IMR-90 (cell line): Measurements from ENCODE around the gene STOX2. TPM values are rescaled to one million over a fixed set of nuclear protein-coding genes. Genes with fewer than 3 reads are reported as not detected.

Source experiments
- ATAC-seq: fragments of 200-7000 bp; cut with Tn5 transposase; 2 replicates; pipeline ENCODE4 v1.9.1; 2020; ENCODE audit warnings: low read depth, mild to moderate bottlenecking, moderate library complexity
- BruUV-seq: library from RNA; stranded (reverse); fragments of 400-500 nt; replicated peaks from 2 replicates; lab custom pipeline; 2021; lab: Mats Ljungman, UMichigan
- CTCF ChIA-PET: fragments of 300-600 bp; formaldehyde crosslinking; extraction: SDS; loops from one replicate; lab custom pipeline; 2021; ENCODE audit warnings: antibody characterized with exemption; lab: Yijun Ruan, JAX
- POLR2A ChIA-PET: fragments of 300-600 bp; sonication (Branson Sonifier 250); formaldehyde crosslinking; loops from one replicate; lab custom pipeline; 2022; ENCODE audit warnings: antibody characterized with exemption; ENCODE audit not compliant: unreplicated experiment; lab: Charles Lee
- DNase-seq: peaks from one replicate; pipeline ENCODE4 v3.0.0; 2013
- H2AFZ ChIP-seq: replicated peaks from 2 replicates; pipeline ENCODE3; 2013; ENCODE audit warnings: low read length, mild to moderate bottlenecking; ENCODE audit not compliant: poor library complexity
- H2AK5ac ChIP-seq: 2 replicates; pipeline ENCODE4 v1.6.1; 2013; ENCODE audit warnings: low read depth, low read length, inconsistent platforms
- H2AK9ac ChIP-seq: replicated peaks from 2 replicates; pipeline ENCODE3; 2013; ENCODE audit warnings: mild to moderate bottlenecking, low read depth, low read length, moderate library complexity; ENCODE audit not compliant: poor library complexity
- H2BK120ac ChIP-seq: 2 replicates; pipeline ENCODE4 v1.6.1; 2013; ENCODE audit warnings: low read depth, low read length, inconsistent platforms
- H2BK15ac ChIP-seq: 3 replicates; pipeline ENCODE4 v1.6.1; 2013; ENCODE audit warnings: low read depth, low read length, inconsistent platforms
- H2BK20ac ChIP-seq: 2 replicates; pipeline ENCODE4 v1.6.1; 2013; ENCODE audit warnings: low read depth, mild to moderate bottlenecking, inconsistent platforms, low read length, moderate library complexity
- H2BK5ac ChIP-seq: 2 replicates; pipeline ENCODE4 v1.6.1; 2013; ENCODE audit warnings: mild to moderate bottlenecking, low read depth, low read length, inconsistent platforms; ENCODE audit not compliant: poor library complexity, severe bottlenecking
- H3K14ac ChIP-seq: replicated peaks from 2 replicates; pipeline ENCODE4 v1.6.1; 2013; ENCODE audit warnings: low read depth, low read length, inconsistent platforms
- H3K18ac ChIP-seq: 2 replicates; pipeline ENCODE4 v1.6.1; 2013; ENCODE audit warnings: low read depth, low read length, control low read depth
- H3K23ac ChIP-seq: 2 replicates; pipeline ENCODE4 v1.6.1; 2013; ENCODE audit warnings: low read depth, low read length, inconsistent platforms
- H3K27ac ChIP-seq: 2 replicates; pipeline ENCODE4 v1.5.1; 2013; ENCODE audit warnings: mild to moderate bottlenecking, control low read depth, low read length; ENCODE audit not compliant: insufficient read depth
- H3K27me3 ChIP-seq: 2 replicates; pipeline ENCODE4 v1.6.1; 2013; ENCODE audit warnings: low read length; ENCODE audit not compliant: control insufficient read depth, insufficient read depth
- H3K36me3 ChIP-seq: 2 replicates; pipeline ENCODE4 v1.6.1; 2013; ENCODE audit warnings: low read length, mixed read lengths; ENCODE audit not compliant: control insufficient read depth, insufficient read depth
- H3K4ac ChIP-seq: 2 replicates; pipeline ENCODE4 v1.6.1; 2013; ENCODE audit warnings: low read depth, low read length, inconsistent platforms
- H3K4me1 ChIP-seq: 2 replicates; pipeline ENCODE4 v1.6.1; 2013; ENCODE audit warnings: low read length, mixed read lengths; ENCODE audit not compliant: control insufficient read depth, insufficient read depth
- H3K4me2 ChIP-seq: 2 replicates; pipeline ENCODE4 v1.6.1; 2013; ENCODE audit warnings: low read depth, mild to moderate bottlenecking, control low read depth, low read length, moderate library complexity
- H3K4me3 ChIP-seq: 2 replicates; pipeline ENCODE4 v1.5.1; 2013; ENCODE audit warnings: low read depth, mild to moderate bottlenecking, control low read depth, low read length, moderate library complexity; ENCODE audit not compliant: insufficient read depth
- H3K56ac ChIP-seq: 2 replicates; pipeline ENCODE4 v1.6.1; 2013; ENCODE audit warnings: low read length, inconsistent platforms; ENCODE audit not compliant: insufficient read depth; ENCODE audit errors: extremely low read depth
- H3K79me1 ChIP-seq, 2 experiments: 2 replicates each; pipeline ENCODE4 v1.6.1; 2013; ENCODE audit warnings: low read length in 2 of 2, inconsistent platforms in 1 of 2, low read depth in 1 of 2
- H3K9ac ChIP-seq: 2 replicates; pipeline ENCODE4 v1.6.1; 2013; ENCODE audit warnings: low read depth, low read length, control low read depth
- H3K9me1 ChIP-seq: 2 replicates; pipeline ENCODE4 v1.6.1; 2013; ENCODE audit warnings: low read length, inconsistent platforms; ENCODE audit not compliant: insufficient read depth
- H3K9me3 ChIP-seq: 2 replicates; pipeline ENCODE4 v1.6.1; 2013; ENCODE audit warnings: low read length; ENCODE audit not compliant: control insufficient read depth, insufficient read depth
- H4K20me1 ChIP-seq: 2 replicates; pipeline ENCODE4 v1.6.1; 2013; ENCODE audit warnings: low read length, inconsistent platforms; ENCODE audit not compliant: insufficient read depth
- H4K5ac ChIP-seq: 2 replicates; pipeline ENCODE4 v1.6.1; 2013; ENCODE audit warnings: mild to moderate bottlenecking, low read depth, low read length, control low read depth
- H4K8ac ChIP-seq, 2 experiments: 2 replicates each; pipeline ENCODE4 v1.6.1; 2013; ENCODE audit warnings: low read depth in 2 of 2, low read length in 2 of 2, control low read depth in 1 of 2, inconsistent platforms in 1 of 2
- H4K91ac ChIP-seq: 2 replicates; pipeline ENCODE4 v1.6.1; 2013; ENCODE audit warnings: low read depth, low read length, inconsistent platforms; ENCODE audit not compliant: insufficient read depth
- BHLHE40 ChIP-seq: fragments of 150-350 bp; IDR thresholded peaks from 2 replicates; pipeline ENCODE4 v1.6.1; 2016; ENCODE audit warnings: mild to moderate bottlenecking, low read depth, low read length
- MAFK ChIP-seq: IDR thresholded peaks from 2 replicates; pipeline ENCODE4 v1.6.1; 2012; ENCODE audit warnings: low read depth, low read length, improper control_type of control experiment
- RAD21 ChIP-seq: IDR thresholded peaks from 2 replicates; pipeline ENCODE4 v1.6.1; 2012; ENCODE audit warnings: low read length, improper control_type of control experiment
- WGBS, 2 experiments: methylation state at CpG; one replicate each; pipeline versions ENCODE4 v1.1.5 to v1.1.7; 2013; ENCODE audit warnings: missing lambda C conversion rate in 2 of 2; ENCODE audit not compliant: insufficient read length in 1 of 2; ENCODE audit errors: extremely low coverage in 2 of 2; 5-methylcytosine and 5-hydroxymethylcytosine counted together
- dilution Hi-C: fragments of 300-500 bp; cut with HindIII; formaldehyde crosslinking; loops from one replicate; pipeline ENCODE4 v1.14.3; 2018; ENCODE audit warnings: low sequenced_read_pairs; ENCODE audit not compliant: unreplicated experiment
- in situ Hi-C: fragments of 300-500 bp; cut with MboI; formaldehyde crosslinking; loops from 3 replicates; pipeline ENCODE4 v1.14.3; 2019; ENCODE audit warnings: low sequenced_read_pairs, inconsistent platforms, mixed read lengths
- intact Hi-C: fragments of 100-400 bp; cut with micrococcal nuclease; formaldehyde crosslinking; loops from 2 replicates; pipeline ENCODE4 v1.10.0; 2022
- polyA plus RNA-seq, 3 experiments: library from polyadenylated mRNA; depleted of rRNA; stranded (reverse); fragments of >200 nt; gene quantifications; 2 replicates each; pipeline ENCODE4 v1.2.3, GENCODE V29; 2012; ENCODE audit warnings: low replicate concordance in 1 of 3
- total RNA-seq: library from RNA; depleted of rRNA; stranded (reverse); fragments of >200 nt; gene quantifications from 2 replicates; pipeline ENCODE4 v1.2.3, GENCODE V29; 2012

The STOX2 gene
- total and polyA plus RNA-seq, 2 of the 4 experiments (the other 2 are of a cell fraction) = 1.1 to 5.4 TPM

- Histone ChIP-seq H4K5ac (no peak overlapping the region), H2BK20ac (no peak overlapping the region), H4K8ac (no peak overlapping the region), H3K4me2 (no peak overlapping the region), H2AK9ac (no peak overlapping the region), H2BK5ac (no peak overlapping the region), H3K9me1 (no peaks in the 10 kb centered on the region), H3K18ac (no peak overlapping the region), H3K14ac (no peak overlapping the region), H3K23ac (no peak overlapping the region), H4K20me1 (no peaks in the 10 kb centered on the region), H4K91ac (no peak overlapping the region), H3K4ac (no peak overlapping the region), H2BK120ac (no peak overlapping the region), H3K9ac (no peak overlapping the region), H2AFZ (no peak overlapping the region), H3K36me3 (no peaks in the 10 kb centered on the region), H2AK5ac (no peak overlapping the region), H3K9me3 (no peaks in the 10 kb centered on the region), H3K27me3 (no peaks in the 10 kb centered on the region), H2BK15ac (no peak overlapping the region), H3K79me1 (no peaks in the 10 kb centered on the region), H3K27ac (no peak overlapping the region), H3K56ac (no peak overlapping the region), H3K4me1 (no peaks in the 10 kb centered on the region), H3K4me3 (no peak overlapping the region)
- intact Hi-C loops = no loop called here
- ATAC-seq = no peak
- no peak for TF ChIP-seq BHLHE40
- no peak for TF ChIP-seq RAD21
- TF ChIP-seq MAFK = peak; percentile 55
- dilution Hi-C loops = no loop called here
- 57% methylated on average over 9 of the region's 14 CpGs; no CpG with 5 or more reads in 1 of the 2 experiments for WGBS, 2 experiments
- CTCF ChIA-PET = no interaction called here
- POLR2A ChIA-PET = interaction anchor here (0.6 kb wide), 1 partner anchor 421 kb away, joined by 3 read pairs; no protein-coding TSS in a partner anchor
- in situ Hi-C loops = no loop called here
- DNase-seq = no peak
- no TSS peak for BruUV-seq
Observed at GRCh38 chr4:184056877-184057276, 151.8 kb downstream of the STOX2 start.
